Measurements from ENCODE around the gene ADAT3.

ADAT3 gene

DNA sequence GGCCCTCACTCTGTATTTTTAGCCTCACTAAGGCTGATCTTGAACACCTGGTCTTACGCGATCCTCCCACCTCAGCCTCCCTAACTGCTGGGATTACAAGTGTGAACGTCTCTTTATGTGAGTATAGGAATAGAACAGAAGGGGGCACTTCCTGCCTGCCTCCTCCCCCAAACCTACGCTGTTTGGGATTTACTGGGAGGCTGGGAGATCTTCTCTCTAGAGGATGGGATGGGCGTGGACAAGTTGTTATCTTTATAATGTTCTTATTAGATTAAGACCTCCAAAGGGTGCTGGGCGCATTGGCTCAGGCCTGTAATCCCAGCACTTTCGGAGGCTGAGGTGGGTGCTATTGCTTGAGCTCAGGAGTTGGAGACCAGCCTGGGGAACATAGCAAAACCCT lies 32.9 kb downstream of the ADAT3 start:
- H3K4me1 ChIP-seq (ENCODE audit: insufficient read depth, poor library complexity, severe bottlenecking), result no peaks in the 10 kb centered on the region
- no peaks in the 10 kb centered on the region for H3K9me3 ChIP-seq (ENCODE audit: severe bottlenecking)
- TF ChIP-seq, protein P1, sequence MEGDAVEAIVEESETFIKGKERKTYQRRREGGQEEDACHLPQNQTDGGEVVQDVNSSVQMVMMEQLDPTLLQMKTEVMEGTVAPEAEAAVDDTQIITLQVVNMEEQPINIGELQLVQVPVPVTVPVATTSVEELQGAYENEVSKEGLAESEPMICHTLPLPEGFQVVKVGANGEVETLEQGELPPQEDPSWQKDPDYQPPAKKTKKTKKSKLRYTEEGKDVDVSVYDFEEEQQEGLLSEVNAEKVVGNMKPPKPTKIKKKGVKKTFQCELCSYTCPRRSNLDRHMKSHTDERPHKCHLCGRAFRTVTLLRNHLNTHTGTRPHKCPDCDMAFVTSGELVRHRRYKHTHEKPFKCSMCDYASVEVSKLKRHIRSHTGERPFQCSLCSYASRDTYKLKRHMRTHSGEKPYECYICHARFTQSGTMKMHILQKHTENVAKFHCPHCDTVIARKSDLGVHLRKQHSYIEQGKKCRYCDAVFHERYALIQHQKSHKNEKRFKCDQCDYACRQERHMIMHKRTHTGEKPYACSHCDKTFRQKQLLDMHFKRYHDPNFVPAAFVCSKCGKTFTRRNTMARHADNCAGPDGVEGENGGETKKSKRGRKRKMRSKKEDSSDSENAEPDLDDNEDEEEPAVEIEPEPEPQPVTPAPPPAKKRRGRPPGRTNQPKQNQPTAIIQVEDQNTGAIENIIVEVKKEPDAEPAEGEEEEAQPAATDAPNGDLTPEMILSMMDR (IDR thresholded peaks at IDR 0.05; ENCODE audit: poor library complexity, severe bottlenecking), result no peak
- H3K4me3 ChIP-seq (ENCODE audit: severe bottlenecking), result no peak overlapping the region
- H3K36me3 ChIP-seq (ENCODE audit: low read depth), result no peaks in the 10 kb centered on the region
- ATAC-seq (ENCODE audit: low read depth), result no peak
- no peak for DNase-seq (ENCODE audit: low spot score)
- H3K27me3 ChIP-seq (ENCODE audit: insufficient read depth, poor library complexity, severe bottlenecking), result no peaks in the 10 kb centered on the region
- H3K27ac ChIP-seq (ENCODE audit: poor library complexity, severe bottlenecking), result no peak overlapping the region

DNA sequence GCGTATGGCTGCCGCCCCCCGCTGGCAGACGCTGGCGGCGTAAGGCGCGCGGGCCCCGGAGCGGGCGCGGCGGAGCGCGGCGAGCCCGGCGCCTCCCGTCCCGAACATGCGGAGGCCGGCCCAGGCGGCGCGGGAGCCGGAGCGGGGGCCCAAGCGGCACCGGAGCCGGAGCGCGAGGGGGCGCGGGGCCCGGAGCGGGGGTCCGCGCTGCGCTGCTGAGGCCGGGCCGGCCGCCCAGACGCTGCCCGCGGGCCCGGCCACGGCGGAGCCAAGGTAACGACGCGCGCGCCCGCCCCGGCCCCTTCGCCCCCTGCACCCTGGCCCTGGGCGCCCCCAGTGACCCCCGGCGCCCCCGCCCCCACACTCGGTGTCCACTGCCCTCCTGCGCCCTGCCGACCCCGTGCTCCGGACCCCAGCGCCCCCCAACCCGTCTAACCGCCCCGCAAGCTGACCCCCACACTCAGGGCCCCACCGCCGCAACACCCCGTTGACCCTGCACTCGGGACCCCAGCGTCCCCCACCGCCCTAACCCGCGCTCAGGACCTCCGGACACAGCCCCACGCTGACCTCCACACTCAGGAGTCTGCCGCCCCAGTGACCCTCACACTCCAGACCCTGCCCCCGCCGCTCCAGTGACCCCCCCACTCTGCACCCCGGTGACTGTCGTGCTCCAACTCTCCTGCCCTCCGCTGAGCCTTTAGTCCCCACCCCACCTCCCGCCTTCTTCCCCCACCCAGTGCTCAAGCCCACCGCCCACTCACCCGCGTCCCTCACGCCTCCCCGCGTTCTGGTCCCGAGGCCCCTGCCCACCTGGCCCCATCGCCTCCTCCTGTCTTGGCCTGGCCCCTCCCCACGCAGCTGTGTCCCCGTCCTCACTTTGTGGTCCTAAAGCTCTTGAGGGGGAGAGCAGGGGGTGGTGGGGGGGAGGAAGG lies 36.2 kb downstream of the ADAT3 start, which contains the start of gene CSNK1G2:
CSNK1G2 (plus strand) TSS at position 27 of the 932 bp plus-strand sequence. CDS start 28,601 bp downstream, outside the sequence.
- H3K4me3 ChIP-seq (ENCODE audit: severe bottlenecking), result peak within 1 kb of the TSS; percentile 52
- H3K27me3 ChIP-seq (ENCODE audit: insufficient read depth, poor library complexity, severe bottlenecking), result no peaks in the 10 kb centered on the region
- no peaks in the 10 kb centered on the region for H3K4me1 ChIP-seq (ENCODE audit: insufficient read depth, poor library complexity, severe bottlenecking)
- TF ChIP-seq, protein P1 (IDR thresholded peaks at IDR 0.05; ENCODE audit: poor library complexity, severe bottlenecking), result peak; percentile 43
- peak within 1 kb of the TSS; percentile 93 for H3K27ac ChIP-seq (ENCODE audit: poor library complexity, severe bottlenecking)
- H3K36me3 ChIP-seq (ENCODE audit: low read depth), result no peaks in the 10 kb centered on the region
- no peaks in the 10 kb centered on the region for H3K9me3 ChIP-seq (ENCODE audit: severe bottlenecking)
- DNase-seq (ENCODE audit: low spot score) (no peak), ATAC-seq (ENCODE audit: low read depth) (no peak)

DNA sequence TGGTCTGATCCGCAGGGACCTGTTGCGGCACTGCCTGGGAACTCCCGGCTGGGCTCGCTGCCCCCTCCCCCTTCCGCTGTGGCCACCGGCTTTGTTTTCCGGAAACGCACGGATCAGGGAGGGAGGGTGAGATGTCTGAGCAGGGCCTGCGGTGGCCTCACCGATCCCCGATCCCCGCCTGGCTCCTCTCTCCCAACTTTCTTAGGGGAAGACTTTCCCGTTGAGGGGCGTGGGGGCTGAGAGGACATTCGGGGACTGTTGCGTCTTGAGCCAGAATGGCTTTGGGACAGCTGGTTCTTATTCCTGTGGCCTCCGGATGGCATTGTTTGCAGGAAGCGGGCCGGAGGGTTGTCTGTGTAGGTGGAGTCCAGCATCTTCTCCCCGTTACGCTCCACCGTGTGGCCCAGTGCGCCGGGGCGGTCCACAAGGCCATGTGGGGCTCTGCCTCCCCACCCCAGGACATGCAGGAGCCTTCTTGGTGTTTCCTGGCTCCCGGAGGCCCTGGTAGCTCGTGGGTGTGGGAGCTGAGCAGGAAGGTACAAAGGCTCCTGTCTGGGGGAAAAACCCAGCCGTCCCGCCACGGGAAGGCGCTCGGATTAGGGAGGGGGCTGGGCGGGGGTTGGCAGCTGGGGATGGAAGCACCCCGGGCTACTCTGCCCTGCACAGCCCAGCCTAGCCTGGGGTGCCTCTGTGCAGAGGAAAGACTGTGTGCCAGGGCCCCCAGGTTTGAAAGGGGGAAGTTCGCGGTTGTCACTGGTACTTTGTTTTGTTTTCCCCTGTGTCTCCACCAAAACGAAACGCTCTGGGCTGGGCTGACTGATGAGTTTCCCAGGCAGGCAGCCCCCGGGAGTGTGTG lies 37.1 kb downstream of the ADAT3 start:
- peak overlapping the region; percentile 52 for H3K4me3 ChIP-seq (ENCODE audit: severe bottlenecking)
- H3K36me3 ChIP-seq (ENCODE audit: low read depth), result no peaks in the 10 kb centered on the region
- TF ChIP-seq, protein P1 (IDR thresholded peaks at IDR 0.05; ENCODE audit: poor library complexity, severe bottlenecking), result no peak
- ATAC-seq (ENCODE audit: low read depth), result peak; percentile 56
- H3K4me1 ChIP-seq (ENCODE audit: insufficient read depth, poor library complexity, severe bottlenecking), result no peaks in the 10 kb centered on the region
- DNase-seq (ENCODE audit: low spot score), result no peak
- peak overlapping the region; percentile 93 for H3K27ac ChIP-seq (ENCODE audit: poor library complexity, severe bottlenecking)
- no peaks in the 10 kb centered on the region for H3K27me3 ChIP-seq (ENCODE audit: insufficient read depth, poor library complexity, severe bottlenecking)
- H3K9me3 ChIP-seq (ENCODE audit: severe bottlenecking), result no peaks in the 10 kb centered on the region

DNA sequence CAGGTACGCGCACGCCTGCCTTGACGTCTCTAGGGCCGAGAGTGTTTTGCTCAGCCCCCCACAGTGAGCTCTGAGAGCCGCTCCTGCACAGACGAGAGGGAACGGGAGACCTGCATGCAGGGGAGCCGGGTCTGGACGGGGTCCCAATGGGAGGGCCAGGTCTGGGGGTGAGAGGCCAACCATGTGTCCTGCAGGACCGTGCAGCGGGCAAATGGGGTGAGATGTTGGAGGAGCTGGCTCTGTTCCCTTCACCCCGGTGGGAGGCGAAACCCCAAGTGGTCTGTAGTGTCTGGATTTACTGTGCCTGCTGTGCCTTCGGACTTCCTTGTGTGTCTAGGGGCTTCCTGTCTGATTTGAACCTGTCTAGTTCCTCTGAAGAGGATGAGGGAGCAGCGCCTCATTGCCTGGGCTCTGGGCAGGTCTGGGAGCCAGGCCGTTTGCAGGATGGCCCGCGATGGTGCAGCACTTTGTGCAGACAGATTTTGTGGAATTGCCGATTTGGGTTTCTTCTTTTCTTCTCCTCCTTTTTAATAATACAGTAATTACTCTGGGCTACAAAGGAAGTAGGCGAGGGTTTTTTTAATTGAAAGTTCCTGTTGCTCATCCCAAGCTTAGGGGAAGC lies 37.8 kb downstream of the ADAT3 start:
- no peak for DNase-seq (ENCODE audit: low spot score)
- no peak for ATAC-seq (ENCODE audit: low read depth)
- no peaks in the 10 kb centered on the region for H3K27me3 ChIP-seq (ENCODE audit: insufficient read depth, poor library complexity, severe bottlenecking)
- TF ChIP-seq, protein P1 (IDR thresholded peaks at IDR 0.05; ENCODE audit: poor library complexity, severe bottlenecking), result no peak
- H3K27ac ChIP-seq (ENCODE audit: poor library complexity, severe bottlenecking), result peak overlapping the region; percentile 93
- H3K9me3 ChIP-seq (ENCODE audit: severe bottlenecking), result no peaks in the 10 kb centered on the region
- H3K36me3 ChIP-seq (ENCODE audit: low read depth), result no peaks in the 10 kb centered on the region
- H3K4me1 ChIP-seq (ENCODE audit: insufficient read depth, poor library complexity, severe bottlenecking), result no peaks in the 10 kb centered on the region
- peak overlapping the region; percentile 52 for H3K4me3 ChIP-seq (ENCODE audit: severe bottlenecking)
